ENCODE data around the gene KCNQ1.

GRCh38 chr11:2521733-2522630, 77.2 kb downstream of the KCNQ1 start:
- TF ChIP-seq CTCF (conservative IDR thresholded peaks at IDR 0.05; ENCODE audit: low read depth in 2 of 2) (no peak), POLR2AphosphoS5 (IDR thresholded peaks at IDR 0.05; ENCODE audit: low read depth) (no peak), REST (IDR thresholded peaks at IDR 0.05; ENCODE audit: unreplicated experiment) (no peak), EZH2phosphoT487 (IDR thresholded peaks at IDR 0.05; ENCODE audit: unreplicated experiment) (no peak), CREB1 (CRISPR knock-in tag; IDR thresholded peaks at IDR 0.05; ENCODE audit: low read depth) (no peak), EZH2 (IDR thresholded peaks at IDR 0.05; ENCODE audit: low read depth, unreplicated experiment) (no peak), JUNB (IDR thresholded peaks at IDR 0.05; ENCODE audit: unreplicated experiment) (no peak), ZNF331 (CRISPR knock-in tag; IDR thresholded peaks at IDR 0.05; ENCODE audit: low read depth) (no peak), NANOG (IDR thresholded peaks at IDR 0.05; ENCODE audit: borderline replicate concordance) (no peak), ETS1 (IDR thresholded peaks at IDR 0.05) (no peak), ZNF114 (CRISPR knock-in tag; IDR thresholded peaks at IDR 0.05) (no peak)

All from GM23338 (cell line).